ENCODE results near the gene SIK3. TPM values are rescaled to one million over a fixed set of nuclear protein-coding genes. Genes with fewer than 3 reads are reported as not detected.

The SIK3 gene
- total RNA-seq, 1 donor from 2014 or later, result 24.4 TPM

DNA sequence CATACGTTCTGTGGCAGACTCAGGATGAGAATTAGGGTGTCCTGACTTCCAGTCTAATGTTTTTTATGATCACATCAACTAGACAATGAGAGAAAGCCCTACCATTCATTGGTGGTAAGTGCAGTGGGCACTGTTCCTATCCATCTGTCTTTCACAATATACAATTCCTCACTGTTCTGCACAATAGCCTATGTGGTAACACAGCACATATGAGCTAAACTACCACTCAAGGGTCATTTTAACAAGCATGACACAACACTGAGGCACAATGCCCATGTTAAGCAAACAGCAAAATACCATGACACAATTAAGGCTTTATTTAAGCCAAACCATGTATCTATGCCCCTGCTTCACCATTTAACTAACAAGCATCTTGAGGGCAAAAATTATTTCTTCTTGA lies 52.3 kb downstream of the SIK3 start:
- Histone ChIP-seq H3K4me2 (no peak overlapping the region), H4K20me1 (ENCODE audit: low read depth) (peaks cover 56% of the 10 kb centered on the region), H2AFZ (replicated peaks) (no peak overlapping the region), H3K4me1 (no peaks in the 10 kb centered on the region), H3K36me3 (no peaks in the 10 kb centered on the region), H3K9ac (no peak overlapping the region), H3K27ac (no peak overlapping the region), H3K27me3 (no peaks in the 10 kb centered on the region), H3F3A (ENCODE audit: low read depth) (no peaks in the 10 kb centered on the region), H3K4me3 (no peak overlapping the region), H3K79me2 (ENCODE audit: low read depth) (peaks cover 80% of the 10 kb centered on the region), H3K9me3 (ENCODE audit: low read depth) (no peaks in the 10 kb centered on the region)
- H3K27ac Mint-ChIP-seq, result no peak overlapping the region
- H3K4me3 Mint-ChIP-seq, result no peak overlapping the region
- H3K27me3 Mint-ChIP-seq (ENCODE audit: insufficient read depth, low read depth), result no peaks in the 10 kb centered on the region
- TF ChIP-seq EZH2phosphoT487 (IDR thresholded peaks at IDR 0.05), result no peak
- TF ChIP-seq, protein P1, sequence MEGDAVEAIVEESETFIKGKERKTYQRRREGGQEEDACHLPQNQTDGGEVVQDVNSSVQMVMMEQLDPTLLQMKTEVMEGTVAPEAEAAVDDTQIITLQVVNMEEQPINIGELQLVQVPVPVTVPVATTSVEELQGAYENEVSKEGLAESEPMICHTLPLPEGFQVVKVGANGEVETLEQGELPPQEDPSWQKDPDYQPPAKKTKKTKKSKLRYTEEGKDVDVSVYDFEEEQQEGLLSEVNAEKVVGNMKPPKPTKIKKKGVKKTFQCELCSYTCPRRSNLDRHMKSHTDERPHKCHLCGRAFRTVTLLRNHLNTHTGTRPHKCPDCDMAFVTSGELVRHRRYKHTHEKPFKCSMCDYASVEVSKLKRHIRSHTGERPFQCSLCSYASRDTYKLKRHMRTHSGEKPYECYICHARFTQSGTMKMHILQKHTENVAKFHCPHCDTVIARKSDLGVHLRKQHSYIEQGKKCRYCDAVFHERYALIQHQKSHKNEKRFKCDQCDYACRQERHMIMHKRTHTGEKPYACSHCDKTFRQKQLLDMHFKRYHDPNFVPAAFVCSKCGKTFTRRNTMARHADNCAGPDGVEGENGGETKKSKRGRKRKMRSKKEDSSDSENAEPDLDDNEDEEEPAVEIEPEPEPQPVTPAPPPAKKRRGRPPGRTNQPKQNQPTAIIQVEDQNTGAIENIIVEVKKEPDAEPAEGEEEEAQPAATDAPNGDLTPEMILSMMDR (IDR thresholded peaks at IDR 0.05), result no peak
- TF ChIP-seq EZH2 (IDR thresholded peaks at IDR 0.05), result no peak
- H3K9me3 Mint-ChIP-seq, result no peaks in the 10 kb centered on the region
- peaks cover 11% of the 10 kb centered on the region for H3K4me1 Mint-ChIP-seq
- DNase-seq (ENCODE audit: low spot score), result no peak
- H3K36me3 Mint-ChIP-seq, result no peaks in the 10 kb centered on the region

DNA sequence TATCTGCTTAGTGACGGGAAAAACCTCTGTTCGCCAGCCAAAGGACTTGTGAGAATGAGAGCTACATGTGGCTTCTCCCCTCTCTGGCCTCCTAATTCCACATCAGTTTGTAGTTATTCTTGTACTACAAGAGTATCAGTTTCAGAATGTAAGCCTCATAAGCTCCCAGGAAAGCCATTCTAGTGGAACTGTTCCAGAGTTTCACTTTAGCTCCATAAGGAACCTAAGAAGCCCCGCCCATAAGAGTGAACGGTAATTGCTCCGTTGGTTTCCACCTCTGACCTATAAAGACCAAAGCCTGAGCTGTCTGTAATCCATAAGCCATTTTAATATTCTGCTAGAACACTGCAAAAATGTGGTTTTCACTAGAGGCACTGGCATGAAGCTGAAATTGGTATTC lies 53.0 kb downstream of the SIK3 start:
- no peak overlapping the region for H3K27ac ChIP-seq
- no peak overlapping the region for H2AFZ ChIP-seq (replicated peaks)
- Mint-ChIP-seq H3K4me3 (no peak overlapping the region), H3K9me3 (no peaks in the 10 kb centered on the region), H3K27ac (no peak overlapping the region), H3K36me3 (no peaks in the 10 kb centered on the region), H3K4me1 (peaks cover 11% of the 10 kb centered on the region), H3K27me3 (ENCODE audit: insufficient read depth, low read depth) (no peaks in the 10 kb centered on the region)
- no peak overlapping the region for H3K9ac ChIP-seq
- no peak overlapping the region for H3K4me3 ChIP-seq
- no peak overlapping the region for H3K4me2 ChIP-seq
- H3K36me3 ChIP-seq, result no peaks in the 10 kb centered on the region
- no peaks in the 10 kb centered on the region for H3F3A ChIP-seq (ENCODE audit: low read depth)
- H4K20me1 ChIP-seq (ENCODE audit: low read depth), result peaks cover 63% of the 10 kb centered on the region
- DNase-seq (ENCODE audit: low spot score), result peak; percentile 23
- no peaks in the 10 kb centered on the region for H3K27me3 ChIP-seq
- TF ChIP-seq EZH2phosphoT487 (IDR thresholded peaks at IDR 0.05) (no peak), EZH2 (IDR thresholded peaks at IDR 0.05) (no peak)
- TF ChIP-seq, protein P1 (IDR thresholded peaks at IDR 0.05), result no peak
- no peaks in the 10 kb centered on the region for H3K9me3 ChIP-seq (ENCODE audit: low read depth)
- peaks cover 80% of the 10 kb centered on the region for H3K79me2 ChIP-seq (ENCODE audit: low read depth)
- H3K4me1 ChIP-seq, result no peaks in the 10 kb centered on the region

DNA sequence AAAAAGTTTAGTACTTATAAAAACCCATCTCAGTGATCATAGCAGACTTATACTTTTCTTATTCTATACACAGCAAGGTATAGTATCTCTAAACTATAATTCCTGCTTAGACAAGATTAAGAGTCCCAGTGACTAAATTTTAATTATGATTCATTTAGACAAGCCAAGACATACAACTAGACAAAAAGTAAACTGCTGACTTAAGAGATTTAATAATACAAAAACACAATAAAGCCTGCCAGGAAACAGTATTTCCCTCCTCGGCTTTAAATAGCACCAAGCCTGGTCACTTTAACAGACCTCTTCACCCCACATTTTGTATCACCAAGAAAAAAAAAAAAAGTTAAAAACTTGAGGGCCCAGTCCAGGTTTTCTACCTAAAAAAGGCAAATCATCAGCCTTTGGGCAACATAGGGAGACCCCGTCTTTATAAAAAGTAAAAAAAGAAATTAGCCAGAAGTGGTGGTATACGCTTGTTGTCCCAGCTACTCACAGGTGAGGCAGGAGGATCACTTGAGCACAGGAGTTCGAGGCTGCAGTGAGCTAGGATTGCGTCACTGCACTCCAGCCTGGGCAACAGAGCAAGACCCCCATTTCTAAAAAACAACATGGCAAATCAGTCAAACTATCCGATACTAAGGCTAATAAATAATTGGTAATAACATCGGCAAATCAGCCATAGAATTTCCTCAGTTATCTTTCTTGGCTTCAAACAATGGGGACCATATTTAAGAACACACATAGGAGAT lies 53.8 kb downstream of the SIK3 start:
- no peaks in the 10 kb centered on the region for H3K27me3 ChIP-seq
- peaks cover 11% of the 10 kb centered on the region for H3K4me1 Mint-ChIP-seq
- no peak overlapping the region for H3K27ac Mint-ChIP-seq
- H3K4me2 ChIP-seq, result no peak overlapping the region
- H3K79me2 ChIP-seq (ENCODE audit: low read depth), result peaks cover 80% of the 10 kb centered on the region
- no peaks in the 10 kb centered on the region for H3K36me3 Mint-ChIP-seq
- H3F3A ChIP-seq (ENCODE audit: low read depth), result no peaks in the 10 kb centered on the region
- TF ChIP-seq, protein P1 (IDR thresholded peaks at IDR 0.05), result no peak
- no peak for TF ChIP-seq EZH2phosphoT487 (IDR thresholded peaks at IDR 0.05)
- no peak for TF ChIP-seq EZH2 (IDR thresholded peaks at IDR 0.05)
- H3K4me1 ChIP-seq, result no peaks in the 10 kb centered on the region
- no peaks in the 10 kb centered on the region for H3K27me3 Mint-ChIP-seq (ENCODE audit: insufficient read depth, low read depth)
- no peak overlapping the region for H3K4me3 ChIP-seq
- no peaks in the 10 kb centered on the region for H3K36me3 ChIP-seq
- H3K9me3 ChIP-seq (ENCODE audit: low read depth), result no peaks in the 10 kb centered on the region
- no peak overlapping the region for H3K27ac ChIP-seq
- no peak overlapping the region for H3K9ac ChIP-seq
- H4K20me1 ChIP-seq (ENCODE audit: low read depth), result peaks cover 69% of the 10 kb centered on the region
- no peaks in the 10 kb centered on the region for H3K9me3 Mint-ChIP-seq
- DNase-seq (ENCODE audit: low spot score), result no peak
- H3K4me3 Mint-ChIP-seq, result no peak overlapping the region
- H2AFZ ChIP-seq (replicated peaks), result no peak overlapping the region

All from neural progenitor cell (in vitro differentiated cells).